Neural progenitor cell (in vitro differentiated cells): ENCODE data around the gene AK8. TPM values are rescaled to one million over a fixed set of nuclear protein-coding genes. Genes with fewer than 3 reads are reported as not detected.

ENCODE experiments used
- DNase-seq: peaks from one replicate; pipeline ENCODE4 v3.0.0-alpha.2; 2016; ENCODE audit warnings: low spot score
- H2AFZ ChIP-seq: fragments of 200-600 bp; sonication (generic); replicated peaks from 2 replicates; pipeline ENCODE4 v1.6.1; 2016; ENCODE audit warnings: antibody characterized with exemption
- H3F3A ChIP-seq: fragments of 200-600 bp; sonication (generic); 2 replicates; pipeline ENCODE4 v1.6.1; 2016; ENCODE audit warnings: antibody characterized with exemption, low read depth
- H3K27ac ChIP-seq: fragments of 200-600 bp; sonication (generic); 2 replicates; pipeline ENCODE4 v1.5.1; 2016; ENCODE audit warnings: mild to moderate bottlenecking
- H3K27me3 ChIP-seq: fragments of 200-600 bp; sonication (generic); 2 replicates; pipeline ENCODE4 v1.6.1; 2016; ENCODE audit warnings: mild to moderate bottlenecking, moderate library complexity
- H3K36me3 ChIP-seq: fragments of 200-600 bp; sonication (generic); 2 replicates; pipeline ENCODE4 v1.5.1; 2016
- H3K4me1 ChIP-seq: fragments of 200-600 bp; sonication (generic); 2 replicates; pipeline ENCODE4 v1.6.1; 2016; ENCODE audit warnings: mixed run types
- H3K4me2 ChIP-seq: fragments of 200-600 bp; sonication (generic); 2 replicates; pipeline ENCODE4 v1.6.1; 2016
- H3K4me3 ChIP-seq: fragments of 200-600 bp; sonication (generic); 2 replicates; pipeline ENCODE4 v1.5.1; 2016
- H3K79me2 ChIP-seq: fragments of 200-600 bp; sonication (generic); 2 replicates; pipeline ENCODE4 v1.6.1; 2016; ENCODE audit warnings: low read depth
- H3K9ac ChIP-seq: fragments of 200-600 bp; sonication (generic); 2 replicates; pipeline ENCODE4 v1.6.1; 2016
- H3K9me3 ChIP-seq: fragments of 200-600 bp; sonication (generic); 2 replicates; pipeline ENCODE4 v1.5.1; 2016; ENCODE audit warnings: low read depth
- H4K20me1 ChIP-seq: fragments of 200-600 bp; sonication (generic); 2 replicates; pipeline ENCODE4 v1.6.1; 2016; ENCODE audit warnings: low read depth
- H3K27ac Mint-ChIP-seq: 3 replicates; pipeline ENCODE4 v1.8.0; 2021; ENCODE audit warnings: mixed read lengths
- H3K27me3 Mint-ChIP-seq: 2 replicates; pipeline ENCODE4 v1.8.0; 2022; ENCODE audit warnings: low read depth, mild to moderate bottlenecking, inconsistent platforms, moderate library complexity, mixed read lengths; ENCODE audit not compliant: insufficient read depth
- H3K36me3 Mint-ChIP-seq: 3 replicates; pipeline ENCODE4 v1.8.0; 2021; ENCODE audit warnings: mixed read lengths
- H3K4me1 Mint-ChIP-seq: 3 replicates; pipeline ENCODE4 v1.8.0; 2021; ENCODE audit warnings: mixed read lengths
- H3K4me3 Mint-ChIP-seq: 3 replicates; pipeline ENCODE4 v1.8.0; 2021; ENCODE audit warnings: mild to moderate bottlenecking, moderate library complexity, mixed read lengths
- H3K9me3 Mint-ChIP-seq: 3 replicates; pipeline ENCODE4 v1.8.0; 2020; ENCODE audit warnings: mixed read lengths
- EZH2 ChIP-seq: fragments of 200-600 bp; sonication (generic); IDR thresholded peaks from 2 replicates; pipeline ENCODE4 v1.6.1; 2017; ENCODE audit warnings: antibody characterized with exemption, mild to moderate bottlenecking, moderate library complexity
- EZH2phosphoT487 ChIP-seq: fragments of 200-600 bp; sonication (generic); IDR thresholded peaks from 2 replicates; pipeline ENCODE4 v1.6.1; 2017; ENCODE audit warnings: antibody characterized with exemption
- total RNA-seq: library from RNA; depleted of rRNA; stranded (reverse); fragments of >200 nt; gene quantifications from 2 replicates; pipeline ENCODE4 v1.2.3, GENCODE V29; 2015; ENCODE audit warnings: low replicate concordance
- TF ChIP-seq, protein P1 (sequence below): fragments of 200-600 bp; sonication (generic); IDR thresholded peaks from 2 replicates; pipeline ENCODE4 v1.5.1; 2017; ENCODE audit warnings: antibody characterized with exemption, mild to moderate bottlenecking

AK8 gene
- total RNA-seq, 1 donor from 2014 or later = 0.43 TPM

DNA sequence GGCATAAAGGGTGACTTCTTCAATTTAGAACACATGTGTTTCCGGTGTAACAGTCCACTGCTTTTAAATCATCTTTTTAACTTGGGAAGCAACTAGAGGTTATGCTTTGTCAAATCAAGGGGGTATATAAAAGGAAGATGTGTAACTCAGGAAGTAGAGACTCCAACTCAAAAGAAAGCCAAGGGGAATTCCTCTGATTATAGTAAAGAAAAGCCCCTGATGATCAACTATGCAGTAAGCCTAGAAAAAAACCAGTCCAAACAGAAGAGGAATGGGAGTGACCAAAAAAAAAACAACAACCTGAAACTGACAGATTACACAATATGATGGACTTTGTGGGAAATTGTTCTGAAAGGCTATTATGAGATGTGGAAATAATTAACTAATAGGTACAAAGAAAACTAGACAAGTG lies 90.3 kb downstream of the AK8 start:
- Mint-ChIP-seq H3K4me1 (no peaks in the 10 kb centered on the region), H3K27me3 (peaks cover 3% of the 10 kb centered on the region), H3K4me3 (no peak overlapping the region), H3K9me3 (peaks cover 10% of the 10 kb centered on the region), H3K27ac (no peak overlapping the region), H3K36me3 (no peaks in the 10 kb centered on the region)
- Histone ChIP-seq H3K4me2 (no peak overlapping the region), H3K27ac (no peak overlapping the region), H4K20me1 (no peaks in the 10 kb centered on the region), H3K79me2 (no peaks in the 10 kb centered on the region), H3K4me1 (no peaks in the 10 kb centered on the region), H3F3A (no peaks in the 10 kb centered on the region), H3K9ac (no peak overlapping the region), H3K4me3 (no peak overlapping the region), H3K9me3 (no peaks in the 10 kb centered on the region), H3K36me3 (no peaks in the 10 kb centered on the region), H3K27me3 (peaks cover 45% of the 10 kb centered on the region), H2AFZ (no peak overlapping the region)
- TF ChIP-seq, protein P1, sequence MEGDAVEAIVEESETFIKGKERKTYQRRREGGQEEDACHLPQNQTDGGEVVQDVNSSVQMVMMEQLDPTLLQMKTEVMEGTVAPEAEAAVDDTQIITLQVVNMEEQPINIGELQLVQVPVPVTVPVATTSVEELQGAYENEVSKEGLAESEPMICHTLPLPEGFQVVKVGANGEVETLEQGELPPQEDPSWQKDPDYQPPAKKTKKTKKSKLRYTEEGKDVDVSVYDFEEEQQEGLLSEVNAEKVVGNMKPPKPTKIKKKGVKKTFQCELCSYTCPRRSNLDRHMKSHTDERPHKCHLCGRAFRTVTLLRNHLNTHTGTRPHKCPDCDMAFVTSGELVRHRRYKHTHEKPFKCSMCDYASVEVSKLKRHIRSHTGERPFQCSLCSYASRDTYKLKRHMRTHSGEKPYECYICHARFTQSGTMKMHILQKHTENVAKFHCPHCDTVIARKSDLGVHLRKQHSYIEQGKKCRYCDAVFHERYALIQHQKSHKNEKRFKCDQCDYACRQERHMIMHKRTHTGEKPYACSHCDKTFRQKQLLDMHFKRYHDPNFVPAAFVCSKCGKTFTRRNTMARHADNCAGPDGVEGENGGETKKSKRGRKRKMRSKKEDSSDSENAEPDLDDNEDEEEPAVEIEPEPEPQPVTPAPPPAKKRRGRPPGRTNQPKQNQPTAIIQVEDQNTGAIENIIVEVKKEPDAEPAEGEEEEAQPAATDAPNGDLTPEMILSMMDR = no peak
- TF ChIP-seq EZH2phosphoT487 (no peak), EZH2 (no peak)
- no peak for DNase-seq

DNA sequence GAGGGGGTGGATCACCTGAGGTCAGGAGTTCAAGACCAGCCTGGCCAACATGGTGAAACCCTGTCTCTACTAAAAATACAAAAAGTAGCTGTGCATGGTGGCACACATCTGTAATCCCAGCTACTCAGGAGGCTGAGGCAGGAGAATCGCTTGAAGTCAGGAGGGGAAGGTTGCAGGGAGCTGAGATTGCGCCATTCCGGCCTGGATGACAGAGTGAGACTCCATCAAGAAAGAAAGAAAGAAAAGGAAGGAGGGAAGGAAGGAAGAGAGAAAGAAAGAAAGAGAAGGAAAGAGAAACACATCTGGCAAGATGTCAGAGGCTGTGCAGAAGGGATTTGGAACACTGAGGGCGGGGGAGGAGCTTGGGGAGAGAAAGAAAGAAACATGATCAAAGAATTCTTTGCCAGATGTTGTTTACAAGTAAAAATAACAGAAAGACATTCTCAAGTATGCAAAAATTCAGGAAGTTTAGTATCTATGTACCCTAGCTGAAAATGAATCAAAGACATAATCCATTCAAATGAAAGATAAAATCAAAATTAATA lies 93.7 kb downstream of the AK8 start:
- H3K4me3 Mint-ChIP-seq = no peak overlapping the region
- H3K36me3 ChIP-seq = no peaks in the 10 kb centered on the region
- TF ChIP-seq EZH2phosphoT487 = no peak
- TF ChIP-seq, protein P1 = no peak
- TF ChIP-seq EZH2 = no peak
- H3K4me2 ChIP-seq = no peak overlapping the region
- H3K27me3 Mint-ChIP-seq = peaks cover 3% of the 10 kb centered on the region
- no peak overlapping the region for H3K27ac Mint-ChIP-seq
- H3K36me3 Mint-ChIP-seq = no peaks in the 10 kb centered on the region
- no peaks in the 10 kb centered on the region for H4K20me1 ChIP-seq
- no peaks in the 10 kb centered on the region for H3F3A ChIP-seq
- H3K27ac ChIP-seq = no peak overlapping the region
- H2AFZ ChIP-seq = no peak overlapping the region
- no peaks in the 10 kb centered on the region for H3K4me1 ChIP-seq
- no peaks in the 10 kb centered on the region for H3K9me3 ChIP-seq
- H3K4me3 ChIP-seq = no peak overlapping the region
- no peak overlapping the region for H3K9ac ChIP-seq
- DNase-seq = no peak
- no peaks in the 10 kb centered on the region for H3K79me2 ChIP-seq
- peaks cover 11% of the 10 kb centered on the region for H3K4me1 Mint-ChIP-seq
- H3K9me3 Mint-ChIP-seq = peaks cover 7% of the 10 kb centered on the region
- peaks cover 39% of the 10 kb centered on the region for H3K27me3 ChIP-seq

DNA sequence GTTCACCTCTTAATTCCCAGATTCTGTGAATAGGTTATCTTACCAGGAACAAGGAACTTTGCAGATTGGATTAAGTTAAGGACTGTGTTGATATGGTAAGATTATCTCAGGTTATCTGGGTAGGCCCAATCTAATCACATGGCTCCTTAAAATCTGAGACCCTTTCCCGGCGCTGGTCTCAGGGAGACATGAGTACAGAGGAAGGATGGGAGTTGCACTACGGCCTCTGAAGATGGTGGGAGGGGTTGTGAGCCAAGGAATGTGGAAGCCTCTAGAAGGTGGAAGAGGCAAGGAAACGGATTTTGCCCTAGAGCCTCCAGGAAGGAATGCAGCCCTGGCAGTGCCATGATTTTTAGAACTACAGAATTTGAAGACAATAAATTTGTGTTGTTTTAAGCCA lies 95.1 kb downstream of the AK8 start:
- Histone ChIP-seq H3K9ac (no peak overlapping the region), H3K4me3 (no peak overlapping the region), H3K36me3 (no peaks in the 10 kb centered on the region), H3K9me3 (no peaks in the 10 kb centered on the region), H3F3A (no peaks in the 10 kb centered on the region), H3K4me1 (no peaks in the 10 kb centered on the region), H3K4me2 (no peak overlapping the region), H2AFZ (no peak overlapping the region), H3K79me2 (no peaks in the 10 kb centered on the region), H3K27me3 (peaks cover 39% of the 10 kb centered on the region), H3K27ac (no peak overlapping the region), H4K20me1 (no peaks in the 10 kb centered on the region)
- no peaks in the 10 kb centered on the region for H3K36me3 Mint-ChIP-seq
- H3K4me1 Mint-ChIP-seq = peaks cover 11% of the 10 kb centered on the region
- DNase-seq = no peak
- no peak overlapping the region for H3K27ac Mint-ChIP-seq
- TF ChIP-seq, protein P1 = no peak
- TF ChIP-seq EZH2 (no peak), EZH2phosphoT487 (no peak)
- no peaks in the 10 kb centered on the region for H3K9me3 Mint-ChIP-seq
- peaks cover 3% of the 10 kb centered on the region for H3K27me3 Mint-ChIP-seq
- H3K4me3 Mint-ChIP-seq = no peak overlapping the region
